DMS 273 treated with DMSO at 0.1 percent for 48 hours (cell line): Measurements from ENCODE around the gene RHBDL3.
"Not testable (repeated sequence)": the region's sequence is repeated elsewhere in the genome, so short reads cannot be mapped to it uniquely, and the experiment has no call there.

Experiments used
- DNase-seq: peaks from one replicate; lab custom pipeline; 2025; lab: John Stamatoyannopoulos, UW

Gene RHBDL3

DNA sequence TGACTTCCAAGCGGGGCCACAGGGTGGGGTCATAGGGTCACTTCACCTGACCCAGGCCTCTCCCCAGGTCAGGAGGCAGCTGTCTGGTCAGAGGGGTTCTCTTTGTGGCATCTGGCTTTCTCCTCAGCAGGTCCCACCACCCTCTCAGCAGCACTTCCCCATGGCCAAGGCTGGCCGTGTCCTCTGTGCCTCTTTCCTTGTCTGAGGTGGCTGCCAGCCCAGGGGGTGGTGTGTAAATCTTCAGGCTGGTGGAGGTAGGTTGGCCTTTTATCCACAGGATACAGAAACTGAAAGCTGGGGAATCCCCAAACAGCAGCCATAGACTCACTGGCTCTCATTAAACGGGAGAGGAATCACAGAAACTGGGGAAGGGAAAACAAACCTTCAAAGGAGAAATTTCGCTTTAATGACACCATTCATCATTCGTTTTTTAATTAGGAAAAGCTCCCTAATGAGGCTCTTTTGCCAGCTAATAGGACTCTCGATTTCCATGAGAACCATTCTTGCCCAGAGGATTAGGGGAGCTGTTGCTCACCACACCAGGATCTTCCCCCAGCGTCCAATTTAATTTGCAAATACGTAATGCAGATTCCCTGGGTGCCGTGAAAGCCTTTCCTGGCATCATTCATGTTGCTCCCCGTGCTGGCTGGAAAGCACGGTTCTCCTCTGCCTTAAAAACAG, 58.3 kb downstream of the RHBDL3 start:
- DNase-seq = no peak

DNA sequence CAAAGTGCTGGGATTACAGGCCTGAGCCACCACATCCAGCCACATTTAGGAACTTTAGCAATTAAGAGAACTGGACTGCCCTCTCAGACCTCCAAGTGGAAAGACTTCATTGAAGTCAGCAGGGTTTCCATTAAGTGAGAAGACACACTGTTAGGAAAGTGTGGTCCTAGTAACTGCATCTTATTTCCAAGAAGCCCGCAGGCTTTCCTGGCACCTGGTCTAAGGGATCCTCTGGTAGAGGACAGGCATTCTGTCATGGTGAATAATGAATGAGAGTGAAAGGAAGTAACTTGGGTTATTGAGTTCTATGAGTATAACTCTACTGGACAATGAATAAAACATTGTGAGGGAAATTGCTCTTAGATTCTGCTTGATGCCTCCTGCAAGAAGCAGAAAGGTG, 62.3 kb downstream of the RHBDL3 start:
- no peak for DNase-seq

DNA sequence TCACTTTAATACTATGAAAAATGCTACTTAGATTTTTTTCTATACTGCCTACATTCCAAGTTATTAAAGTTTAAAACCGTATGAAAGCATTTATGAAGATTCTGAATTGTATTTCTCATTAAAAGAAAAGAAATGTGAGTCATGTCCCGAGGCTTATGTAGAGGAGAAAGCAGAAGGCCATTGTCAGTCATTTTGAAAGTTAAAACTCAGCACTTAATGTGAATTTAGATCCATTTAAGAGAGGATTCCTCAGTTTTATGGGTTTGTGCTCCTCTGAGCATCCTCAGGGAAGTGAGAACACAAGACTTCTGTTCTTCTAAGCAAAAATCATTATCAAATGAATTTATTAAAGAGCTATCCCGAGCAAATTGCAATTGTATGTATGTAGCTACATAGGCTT, 64.5 kb downstream of the RHBDL3 start:
- DNase-seq = no peak

DNA sequence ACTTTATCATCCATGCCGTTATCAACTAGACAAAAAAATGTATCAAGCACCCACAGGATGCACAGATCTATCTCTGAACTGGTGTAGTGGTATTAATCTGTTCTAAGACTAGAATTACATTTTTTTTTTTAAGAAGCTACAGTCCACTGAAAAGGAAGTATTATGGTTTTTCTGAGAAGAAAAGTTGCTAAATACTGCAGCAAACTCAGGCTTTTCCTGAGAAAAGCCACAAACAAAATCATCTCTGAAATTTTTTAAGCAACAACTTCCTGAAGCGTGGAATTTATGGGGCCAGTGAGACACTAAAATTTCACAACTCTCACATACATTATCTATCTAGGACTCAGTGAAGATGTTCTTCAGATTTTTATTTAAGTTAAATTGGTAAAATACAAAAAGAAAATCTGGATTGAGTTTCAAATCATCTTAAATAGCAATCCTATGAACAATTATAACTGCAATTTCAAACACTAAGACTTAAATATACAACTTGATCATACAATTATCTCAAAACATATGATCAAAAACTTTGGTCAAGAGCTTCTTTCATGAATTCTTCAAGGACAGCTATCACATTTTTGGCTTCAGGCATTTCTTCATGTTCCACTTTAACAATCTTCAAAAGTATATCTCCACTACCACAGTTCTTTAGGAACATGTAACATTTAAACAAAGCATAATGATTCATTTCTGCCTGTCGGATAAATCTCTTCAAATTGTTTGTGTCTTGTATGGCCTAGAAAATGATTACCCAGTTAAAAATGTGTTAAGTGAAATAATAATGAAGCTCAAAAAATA, 65.8 kb downstream of the RHBDL3 start:
- no peak for DNase-seq

DNA sequence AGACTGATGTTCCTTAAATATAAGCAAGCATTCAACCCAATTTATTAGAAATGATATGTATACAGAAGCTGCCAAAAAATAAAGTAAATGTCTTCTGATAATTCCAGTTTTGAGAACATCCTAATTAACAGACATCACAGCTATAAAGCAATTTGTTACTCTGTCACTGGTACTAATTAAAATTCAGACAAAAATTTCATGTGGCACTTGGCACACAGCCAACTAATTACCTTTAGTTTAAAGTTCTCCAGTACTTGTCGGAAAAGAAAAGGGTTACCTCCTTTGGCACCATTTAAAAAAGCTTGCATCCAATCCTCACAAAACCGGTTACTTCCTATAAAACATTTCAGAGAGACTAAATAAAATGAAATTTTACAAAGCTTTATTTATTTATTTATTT, 67.6 kb downstream of the RHBDL3 start:
- DNase-seq = no peak

DNA sequence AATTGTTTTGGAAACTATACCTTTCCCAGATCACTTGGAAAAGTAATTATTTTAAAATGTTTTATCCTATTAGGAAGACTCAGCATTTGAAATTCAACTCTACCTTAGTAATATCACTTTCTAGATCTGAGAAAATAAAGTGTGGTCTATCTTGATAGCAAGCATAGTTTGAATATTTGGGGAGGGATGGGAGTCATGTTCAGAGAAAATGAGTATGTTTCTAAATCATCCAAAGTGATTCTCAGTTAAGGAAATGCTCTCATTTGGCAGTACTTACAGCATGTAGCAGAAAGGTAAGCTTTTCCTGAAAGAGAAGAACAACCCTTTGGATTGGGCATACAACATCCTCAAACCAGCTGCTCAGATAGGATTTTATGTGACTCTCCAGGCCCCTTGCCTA, 69.4 kb downstream of the RHBDL3 start:
- no peak for DNase-seq

DNA sequence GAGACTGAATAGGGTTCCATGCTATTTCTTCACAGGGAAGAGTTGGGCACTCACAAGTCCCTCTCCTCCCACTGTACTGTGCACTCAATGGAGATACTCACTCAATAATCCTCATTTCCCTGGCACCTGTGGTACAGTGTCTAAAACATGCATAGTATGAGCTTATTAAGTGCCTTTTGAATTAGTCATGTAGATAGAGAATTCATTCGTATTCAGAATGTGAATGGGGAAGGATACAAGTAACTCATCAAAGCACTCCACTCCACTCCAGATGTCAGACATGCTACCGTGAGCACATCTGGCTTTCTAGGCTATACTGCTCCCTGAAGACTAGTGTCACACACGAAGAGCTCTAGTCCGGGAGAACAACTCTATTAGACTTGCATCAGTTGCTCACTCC, 70.1 kb downstream of the RHBDL3 start:
- no peak for DNase-seq

DNA sequence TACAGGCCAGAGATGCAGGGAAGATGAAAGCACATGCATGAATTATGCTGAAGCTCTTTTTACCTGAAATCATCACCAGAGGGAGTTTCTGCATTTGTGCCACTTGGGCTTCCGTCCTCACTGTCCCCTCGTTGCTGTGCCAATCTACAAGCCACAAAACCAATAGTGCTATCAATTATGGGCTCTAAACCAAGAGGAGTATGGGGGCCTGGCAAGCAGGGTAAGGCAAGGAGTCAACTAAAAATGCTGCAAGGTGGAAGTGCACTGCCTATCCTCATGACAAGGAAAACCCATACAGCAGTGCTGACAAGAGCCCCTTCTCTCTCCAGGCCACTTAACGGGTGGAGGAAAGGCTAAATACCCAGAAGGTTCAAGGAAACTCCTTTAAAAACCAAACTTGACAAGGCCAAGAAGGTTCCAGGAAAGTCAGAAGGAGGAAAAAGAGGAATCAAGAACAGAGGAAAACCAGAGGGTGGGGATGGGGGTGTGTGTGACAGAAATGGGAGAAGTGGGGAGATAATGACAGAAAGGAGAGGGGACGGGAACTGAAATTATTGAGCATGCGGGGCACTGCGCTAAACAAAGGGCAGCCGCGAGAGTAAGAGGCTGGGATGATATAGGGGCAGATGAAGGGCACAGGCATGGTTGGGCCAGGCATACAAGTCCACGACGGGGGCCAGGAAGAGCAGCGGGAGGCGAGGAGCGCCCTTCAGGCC, 75.7 kb downstream of the RHBDL3 start:
- DNase-seq = no peak

DNA sequence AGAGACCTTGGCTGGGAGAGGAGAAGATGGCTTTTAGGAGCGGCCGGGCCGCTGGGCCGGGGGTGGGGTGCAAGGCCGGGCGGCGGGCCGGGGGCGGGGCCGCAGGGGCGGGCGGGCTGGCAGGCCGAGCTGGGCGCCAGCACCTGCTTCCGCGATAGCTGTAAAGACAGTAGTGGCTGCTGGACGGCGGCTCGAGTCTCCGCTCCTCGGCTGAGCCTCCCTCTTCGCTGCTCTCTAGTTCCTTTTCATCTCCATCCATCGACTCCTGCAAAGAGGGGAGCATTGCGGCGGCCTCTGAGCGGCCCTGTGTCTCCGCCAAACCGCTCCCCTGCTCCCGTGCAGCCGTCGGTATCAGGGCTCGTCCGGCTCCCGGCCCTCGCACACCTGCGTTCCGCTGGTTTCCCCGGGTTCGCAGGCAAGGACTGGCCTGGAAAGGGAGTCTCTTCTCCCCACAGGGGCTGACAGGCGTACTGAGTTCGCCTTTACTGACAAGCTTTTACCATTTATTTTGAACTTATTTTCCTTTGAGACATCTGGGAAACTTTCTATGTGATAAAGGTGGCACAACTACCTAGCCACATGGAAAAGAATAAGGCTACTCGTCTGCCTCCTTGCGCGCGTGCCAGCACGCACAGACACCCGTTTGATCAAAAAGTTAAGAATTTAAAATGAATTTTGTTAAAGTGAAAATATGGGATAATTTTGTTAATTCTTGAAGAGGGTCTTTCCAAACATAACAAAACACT, 76.4 kb downstream of the RHBDL3 start, which contains the start of gene C17orf75:
Gene C17orf75 (minus strand): TSS at position 317 of the 746 bp plus-strand sequence. CDS start 34 bp downstream, at position 283.
- DNase-seq = peak; percentile 42

DNA sequence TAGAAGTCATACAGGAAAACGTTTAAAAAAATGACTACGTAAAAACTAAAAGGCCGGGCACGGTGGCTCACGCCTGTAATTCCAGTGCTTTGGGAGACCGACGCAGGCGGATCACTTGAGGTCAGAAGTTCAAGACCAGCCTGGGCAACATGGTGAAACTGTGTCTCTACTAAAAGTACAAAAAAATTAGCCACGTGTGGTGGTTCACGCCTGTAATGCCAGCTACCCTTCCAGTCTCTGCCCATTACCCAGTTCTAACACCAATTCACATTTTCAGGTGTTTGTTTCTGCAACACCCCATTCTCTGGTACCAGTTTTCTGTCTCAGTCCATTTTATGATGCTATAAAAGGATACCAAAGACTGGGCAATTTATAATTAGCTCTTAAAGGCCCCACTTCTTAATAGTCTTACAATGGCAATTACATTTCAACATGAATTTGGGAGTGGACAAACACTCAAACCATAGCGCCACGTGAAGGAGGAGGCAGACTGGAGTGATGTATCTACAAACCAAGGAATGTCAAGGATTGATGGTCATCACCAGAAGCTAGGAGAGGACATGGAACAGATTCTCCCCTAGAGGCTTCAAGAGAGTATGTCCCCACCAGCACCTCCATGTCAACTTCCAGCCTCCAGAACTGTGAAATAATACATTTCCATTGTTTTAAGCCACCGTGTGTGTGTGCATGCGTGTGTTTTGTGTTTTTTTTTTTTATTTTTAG, 77.1 kb downstream of the RHBDL3 start:
- no peak for DNase-seq

DNA sequence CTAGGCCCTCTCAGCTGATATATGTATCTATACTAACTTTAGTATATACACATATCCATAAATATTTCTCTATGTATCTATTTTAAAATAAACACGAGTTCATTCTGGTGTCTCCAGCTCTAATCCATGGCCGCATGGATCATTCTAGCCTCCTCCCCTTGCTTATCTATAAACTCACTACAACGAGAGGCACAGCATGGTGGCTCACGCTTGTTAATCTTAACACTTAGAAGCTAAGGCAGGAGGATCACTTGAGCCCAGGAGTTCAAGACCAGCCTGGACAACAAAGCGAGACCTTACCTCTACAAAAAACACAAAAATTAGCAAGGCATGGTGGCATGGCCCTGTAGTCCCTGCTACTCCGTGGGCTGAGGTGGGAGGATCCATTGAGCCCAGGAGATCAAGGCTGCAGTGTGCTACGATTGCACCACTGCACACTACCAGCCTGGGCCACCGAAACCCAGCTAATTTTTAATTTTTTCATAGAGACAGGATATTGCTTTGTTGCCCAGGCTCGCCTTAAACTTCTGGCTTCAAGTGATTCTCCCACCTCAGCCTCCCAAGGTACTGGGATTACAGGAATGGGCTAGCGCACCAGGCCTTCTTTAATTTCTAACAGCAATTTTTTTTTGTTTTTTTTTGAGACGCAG, 80.4 kb downstream of the RHBDL3 start:
- no peak for DNase-seq

DNA sequence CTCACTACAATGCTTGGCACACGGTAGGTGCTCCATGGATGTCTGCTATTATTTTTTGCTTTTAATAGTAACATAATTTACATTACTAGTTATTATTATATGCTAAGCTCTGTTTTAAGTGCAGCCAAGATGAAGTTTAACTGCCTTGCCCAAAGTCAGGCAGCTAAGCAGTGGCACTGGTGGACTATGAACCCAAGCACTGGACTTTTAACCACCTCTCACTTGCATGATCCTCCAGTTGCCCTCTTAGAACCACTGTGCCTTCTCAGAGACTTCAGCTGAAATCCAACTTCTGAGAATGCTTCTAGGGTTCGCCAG, 82.8 kb downstream of the RHBDL3 start:
- no peak for DNase-seq

DNA sequence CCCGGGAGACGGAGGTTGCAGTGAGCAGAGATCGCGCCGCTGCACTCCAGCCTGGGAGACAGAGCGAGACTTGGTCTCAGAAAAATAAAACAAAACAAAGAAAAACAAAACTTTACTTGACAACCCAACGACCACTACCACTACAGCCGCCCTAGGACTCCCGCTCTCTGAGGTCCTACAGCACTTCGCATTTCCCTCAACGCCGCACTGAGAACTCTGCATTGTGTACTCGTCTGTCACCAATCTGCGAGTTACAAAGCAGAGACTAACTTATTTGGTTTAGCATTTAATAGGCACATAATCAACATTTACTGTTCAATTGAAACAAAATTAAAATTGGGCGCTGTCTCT, 83.8 kb downstream of the RHBDL3 start:
- no peak for DNase-seq

DNA sequence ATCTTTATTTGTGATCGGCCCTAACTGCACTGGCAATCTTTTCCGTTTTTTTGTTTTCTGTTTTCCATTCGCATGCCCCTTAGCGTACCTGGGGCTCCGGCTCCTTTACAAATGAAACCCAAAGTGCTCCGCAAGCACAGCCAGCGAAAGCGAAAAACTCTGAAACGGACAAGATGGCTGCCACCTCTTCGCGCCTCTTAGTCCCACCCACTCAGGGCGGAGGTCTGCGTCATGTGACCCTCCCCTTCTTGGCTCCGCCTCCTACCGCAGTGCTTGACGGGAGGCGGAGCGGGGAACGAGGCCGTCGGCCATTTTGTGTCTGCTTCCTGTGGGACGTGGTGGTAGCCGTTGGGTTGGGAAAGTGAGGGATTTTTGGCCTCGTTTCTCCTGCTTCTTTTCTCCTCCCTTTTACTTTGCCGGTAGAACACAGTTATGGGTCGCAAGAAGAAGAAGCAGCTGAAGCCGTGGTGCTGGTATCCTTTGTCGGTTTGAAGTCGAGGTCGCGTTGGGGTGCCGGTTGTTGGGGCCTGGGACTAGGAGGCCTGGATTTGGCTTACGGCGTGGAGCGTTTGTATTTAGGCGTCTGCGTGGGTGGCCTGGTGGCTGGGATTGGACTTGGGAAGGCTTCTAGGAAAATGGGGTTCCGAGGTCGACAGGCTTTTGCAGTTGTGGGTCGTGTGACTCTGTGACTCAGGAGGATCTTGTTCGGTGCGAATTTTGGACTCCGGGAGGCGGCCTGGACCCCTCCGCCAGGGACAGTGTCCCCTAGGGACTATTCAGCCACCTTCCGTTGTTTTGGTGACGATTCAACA, 84.4 kb downstream of the RHBDL3 start, which contains the start of gene ZNF207:
Gene ZNF207 (plus strand): TSS at position 304 of the 812 bp plus-strand sequence. CDS start 129 bp downstream, at position 433.
- DNase-seq = peak; percentile 94

DNA sequence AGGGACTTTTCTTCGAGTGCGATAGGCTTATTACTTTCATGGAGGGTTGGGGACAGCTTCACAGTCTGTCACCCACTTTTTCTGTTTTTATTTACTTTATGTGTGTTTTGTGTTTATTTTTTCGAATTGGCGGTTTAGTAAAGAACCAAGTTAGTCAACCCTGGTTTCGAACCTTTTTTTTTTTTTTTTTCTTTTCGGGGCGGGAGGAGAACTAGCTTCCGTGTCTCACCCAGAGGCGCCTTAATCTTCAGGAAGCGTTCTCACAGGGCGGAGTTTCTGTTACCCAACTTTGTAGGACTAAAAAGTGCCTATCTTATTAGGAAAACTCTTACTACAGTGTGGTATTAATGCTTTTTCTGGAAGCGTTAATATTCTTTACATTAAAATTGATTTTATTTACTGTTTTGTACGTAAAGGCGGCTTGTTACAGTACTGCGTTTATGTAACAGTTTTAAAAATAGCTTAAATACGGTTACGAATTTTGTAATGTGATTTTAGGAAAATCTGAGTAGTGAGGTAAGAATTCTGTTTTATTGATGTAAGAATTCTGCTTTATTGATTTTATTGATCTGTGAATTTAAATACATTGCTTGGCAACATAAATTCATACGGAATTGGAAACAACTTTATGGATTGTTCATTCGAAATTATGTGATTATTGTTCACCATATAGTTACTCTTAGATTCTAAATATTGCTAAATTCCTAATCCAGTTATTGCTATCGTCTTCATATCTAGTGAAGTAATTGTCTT, 85.2 kb downstream of the RHBDL3 start:
- DNase-seq = peak; percentile 18

DNA sequence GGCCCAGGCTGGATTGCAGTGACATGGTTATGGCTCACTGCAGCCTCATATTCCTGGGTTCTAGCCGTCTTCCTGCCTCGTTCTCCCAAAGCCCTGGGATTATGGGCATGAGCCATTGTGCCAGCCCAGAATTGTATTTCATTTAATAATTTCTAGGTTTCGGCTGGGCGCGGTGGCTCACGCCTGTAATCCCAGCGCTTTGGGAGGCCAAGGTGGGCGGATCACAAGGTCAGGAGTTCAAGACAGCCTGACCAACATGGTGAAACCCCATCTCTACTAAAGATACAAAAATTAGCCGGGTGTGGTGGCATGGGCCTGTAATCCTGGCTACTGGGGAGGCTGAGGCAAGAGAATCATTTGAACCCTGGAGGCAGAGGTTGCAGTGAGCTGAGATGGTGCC, 87.1 kb downstream of the RHBDL3 start:
- not testable (repeated sequence) for DNase-seq

DNA sequence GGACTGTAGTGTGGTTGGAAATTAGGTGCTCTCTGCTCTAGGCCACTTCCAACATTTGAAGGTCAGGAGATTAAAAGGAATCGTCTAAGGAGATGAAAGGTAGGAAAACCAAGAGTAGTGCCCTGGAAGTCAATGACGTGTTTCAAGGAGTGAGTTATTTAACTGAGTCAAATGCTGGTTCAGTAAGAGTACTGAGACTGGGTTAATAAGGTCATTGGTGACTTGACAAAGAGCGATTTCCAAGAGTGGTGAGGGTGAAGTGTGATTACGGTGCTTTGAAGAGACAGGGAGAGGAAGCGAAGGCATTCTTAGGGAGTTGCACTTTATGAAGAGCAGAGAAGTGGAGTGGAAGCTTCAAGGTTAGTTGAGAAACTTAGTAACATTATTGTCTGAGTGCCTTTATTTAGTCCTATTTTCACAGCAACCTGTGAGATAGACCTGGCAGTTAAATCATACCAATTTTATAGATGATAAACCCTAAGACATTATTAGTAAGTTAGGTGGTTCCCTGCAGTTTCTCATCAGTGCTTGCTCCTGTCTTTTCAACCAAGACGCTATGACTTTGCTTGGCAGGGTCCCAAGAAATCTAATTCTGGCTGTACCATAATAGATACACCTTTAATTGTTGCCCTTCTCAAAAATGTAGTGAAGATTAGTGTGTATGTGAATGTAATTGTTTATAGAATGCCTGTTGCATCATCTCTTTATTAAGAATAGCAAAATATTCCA, 90.2 kb downstream of the RHBDL3 start:
- DNase-seq = no peak

DNA sequence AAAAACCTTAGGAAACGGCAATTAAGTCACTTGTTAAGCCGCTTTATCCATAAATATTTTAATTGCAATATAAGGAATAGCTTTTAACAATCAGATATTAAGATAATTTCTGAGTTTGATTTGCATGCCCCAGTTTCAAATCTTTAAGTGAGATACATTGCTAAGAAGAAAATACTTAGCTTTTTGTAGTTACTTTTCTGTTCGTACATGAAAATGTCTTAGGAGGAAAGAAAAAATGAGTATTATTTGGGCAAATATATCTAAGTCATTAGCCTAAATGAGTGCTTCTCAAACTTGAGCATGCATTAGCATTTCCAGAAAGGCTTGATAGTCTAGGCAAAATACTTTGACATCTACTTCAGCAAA, 90.7 kb downstream of the RHBDL3 start:
- no peak for DNase-seq

DNA sequence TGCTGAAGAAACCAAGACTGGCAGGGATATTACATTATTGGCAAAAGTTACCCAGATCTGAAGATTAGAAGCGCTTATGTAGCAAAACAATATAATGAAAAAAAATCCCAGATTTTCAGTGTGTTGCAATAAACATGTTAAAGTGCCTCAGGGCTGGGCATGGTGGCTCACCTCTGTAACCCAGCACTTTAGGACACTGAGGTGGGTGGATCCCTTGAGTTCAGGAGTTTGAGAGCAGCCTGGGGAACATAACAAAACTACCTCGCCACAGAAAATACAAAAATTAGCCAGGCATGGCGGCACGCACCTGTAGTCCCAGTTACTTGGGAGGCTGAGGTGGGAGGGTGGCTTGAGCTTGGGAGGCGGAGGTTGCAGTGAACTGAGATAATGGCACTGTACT, 91.1 kb downstream of the RHBDL3 start:
- DNase-seq = no peak
